ENCODE measurements around the gene COL4A2.
"Not testable (repeated sequence)": the region's sequence is repeated elsewhere in the genome, so short reads cannot be mapped to it uniquely, and the experiment has no call there.

COL4A2 gene

DNA sequence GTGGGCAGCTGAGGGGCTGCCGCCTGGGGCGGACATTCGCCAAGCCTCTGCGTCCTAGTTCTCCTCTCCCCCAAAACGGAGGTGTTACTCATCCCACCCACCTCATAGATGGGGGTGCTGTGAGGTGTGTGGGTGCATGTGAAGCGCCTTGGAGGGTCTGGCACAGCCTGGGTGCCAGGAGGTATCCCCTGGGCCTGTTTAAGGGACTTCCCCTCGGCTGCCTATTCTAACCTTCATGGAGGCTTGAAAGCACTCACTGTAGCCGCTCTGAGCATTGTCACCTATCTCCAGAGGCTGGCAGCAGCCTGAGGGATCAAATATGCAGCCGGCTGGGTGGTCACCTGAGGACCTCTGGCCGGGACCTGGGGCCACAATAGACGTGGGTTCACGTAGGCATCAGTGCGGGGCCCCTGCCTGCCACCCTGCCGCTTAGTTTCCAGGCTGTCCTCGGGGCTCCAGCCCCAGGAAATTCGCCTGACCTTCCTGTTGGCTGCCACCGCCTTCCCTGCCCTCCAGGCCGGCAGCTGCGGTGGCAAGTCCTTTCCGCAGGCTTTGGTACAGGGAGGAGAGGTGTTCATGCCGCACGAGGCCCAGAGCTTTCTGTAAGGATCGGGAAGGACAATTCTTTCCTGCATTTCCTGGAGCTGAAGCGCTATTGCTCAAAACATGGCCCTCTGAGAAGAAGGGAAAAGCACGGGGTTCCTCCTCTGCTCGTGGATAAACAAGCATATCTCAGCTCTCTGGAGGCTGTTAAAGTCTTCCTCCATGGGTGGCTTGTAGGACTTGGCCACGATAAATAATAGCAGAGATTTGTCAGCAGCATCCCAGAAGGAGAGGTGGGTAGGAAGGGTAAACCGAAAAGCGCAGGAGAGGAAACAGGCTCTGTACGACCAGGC lies 4.6 kb downstream of the COL4A2 start:
- H3K4me2 ChIP-seq, result no peak overlapping the region
- no peaks in the 10 kb centered on the region for H3K27me3 ChIP-seq (ENCODE audit: insufficient read depth, low read depth)
- no peak overlapping the region for H3K4me3 ChIP-seq (IDR thresholded peaks at IDR 0.05; ENCODE audit: insufficient read depth, low read depth, low read length)
- H2AFZ ChIP-seq (ENCODE audit: low read depth), result no peak overlapping the region
- TF ChIP-seq, protein P1, sequence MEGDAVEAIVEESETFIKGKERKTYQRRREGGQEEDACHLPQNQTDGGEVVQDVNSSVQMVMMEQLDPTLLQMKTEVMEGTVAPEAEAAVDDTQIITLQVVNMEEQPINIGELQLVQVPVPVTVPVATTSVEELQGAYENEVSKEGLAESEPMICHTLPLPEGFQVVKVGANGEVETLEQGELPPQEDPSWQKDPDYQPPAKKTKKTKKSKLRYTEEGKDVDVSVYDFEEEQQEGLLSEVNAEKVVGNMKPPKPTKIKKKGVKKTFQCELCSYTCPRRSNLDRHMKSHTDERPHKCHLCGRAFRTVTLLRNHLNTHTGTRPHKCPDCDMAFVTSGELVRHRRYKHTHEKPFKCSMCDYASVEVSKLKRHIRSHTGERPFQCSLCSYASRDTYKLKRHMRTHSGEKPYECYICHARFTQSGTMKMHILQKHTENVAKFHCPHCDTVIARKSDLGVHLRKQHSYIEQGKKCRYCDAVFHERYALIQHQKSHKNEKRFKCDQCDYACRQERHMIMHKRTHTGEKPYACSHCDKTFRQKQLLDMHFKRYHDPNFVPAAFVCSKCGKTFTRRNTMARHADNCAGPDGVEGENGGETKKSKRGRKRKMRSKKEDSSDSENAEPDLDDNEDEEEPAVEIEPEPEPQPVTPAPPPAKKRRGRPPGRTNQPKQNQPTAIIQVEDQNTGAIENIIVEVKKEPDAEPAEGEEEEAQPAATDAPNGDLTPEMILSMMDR (conservative IDR thresholded peaks at IDR 0.05; ENCODE audit: low read depth, low read length), result no peak
- no peaks in the 10 kb centered on the region for H3K79me2 ChIP-seq (ENCODE audit: insufficient read depth, low read depth)
- no peak overlapping the region for H3K9ac ChIP-seq
- H3K4me1 ChIP-seq (ENCODE audit: low read depth, poor library complexity, severe bottlenecking), result no peaks in the 10 kb centered on the region
- H3K27ac ChIP-seq, result no peak overlapping the region
- H3K36me3 ChIP-seq (ENCODE audit: insufficient read depth), result no peaks in the 10 kb centered on the region
- H4K20me1 ChIP-seq (ENCODE audit: insufficient read depth), result no peaks in the 10 kb centered on the region

DNA sequence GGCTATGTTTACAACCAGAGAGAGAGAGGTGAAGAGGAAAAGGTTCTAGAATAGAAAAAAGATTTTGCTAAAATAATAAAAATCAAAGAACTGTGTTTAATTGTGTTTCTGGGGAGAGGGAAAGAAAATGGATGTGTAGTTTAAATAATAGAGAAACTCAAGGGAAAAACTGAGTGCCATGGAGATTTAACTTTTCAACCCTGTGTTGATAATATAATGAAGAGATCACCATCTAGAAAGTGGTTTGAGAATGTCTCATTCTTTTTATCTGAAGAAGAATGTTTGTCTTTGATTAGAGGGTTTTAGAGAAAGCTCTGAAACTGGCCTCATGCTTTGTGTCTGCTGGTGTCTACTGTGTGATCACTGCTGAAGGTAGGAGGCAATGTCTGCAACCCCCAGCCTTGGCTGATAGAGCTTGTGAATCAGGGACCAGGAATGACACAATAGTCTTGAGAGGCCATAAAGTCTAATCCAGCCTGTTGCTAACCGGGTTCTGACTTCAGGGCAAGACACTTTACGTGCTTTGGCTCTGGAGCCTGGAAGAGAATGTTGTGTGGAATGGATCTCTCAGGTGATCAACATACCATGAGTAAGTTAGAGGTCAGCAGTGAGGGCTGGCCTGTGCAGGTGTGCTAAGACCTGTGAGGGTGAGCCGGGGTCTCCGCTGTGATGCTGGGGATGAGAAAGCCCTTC lies 5.4 kb downstream of the COL4A2 start:
- H3K27me3 ChIP-seq (ENCODE audit: insufficient read depth, low read depth), result no peaks in the 10 kb centered on the region
- H3K9ac ChIP-seq, result no peak overlapping the region
- no peak overlapping the region for H3K27ac ChIP-seq
- no peaks in the 10 kb centered on the region for H3K79me2 ChIP-seq (ENCODE audit: insufficient read depth, low read depth)
- H4K20me1 ChIP-seq (ENCODE audit: insufficient read depth), result no peaks in the 10 kb centered on the region
- TF ChIP-seq, protein P1 (conservative IDR thresholded peaks at IDR 0.05; ENCODE audit: low read depth, low read length), result no peak
- no peaks in the 10 kb centered on the region for H3K36me3 ChIP-seq (ENCODE audit: insufficient read depth)
- no peaks in the 10 kb centered on the region for H3K4me1 ChIP-seq (ENCODE audit: low read depth, poor library complexity, severe bottlenecking)
- H3K4me2 ChIP-seq, result no peak overlapping the region
- no peak overlapping the region for H3K4me3 ChIP-seq (IDR thresholded peaks at IDR 0.05; ENCODE audit: insufficient read depth, low read depth, low read length)
- no peak overlapping the region for H2AFZ ChIP-seq (ENCODE audit: low read depth)

DNA sequence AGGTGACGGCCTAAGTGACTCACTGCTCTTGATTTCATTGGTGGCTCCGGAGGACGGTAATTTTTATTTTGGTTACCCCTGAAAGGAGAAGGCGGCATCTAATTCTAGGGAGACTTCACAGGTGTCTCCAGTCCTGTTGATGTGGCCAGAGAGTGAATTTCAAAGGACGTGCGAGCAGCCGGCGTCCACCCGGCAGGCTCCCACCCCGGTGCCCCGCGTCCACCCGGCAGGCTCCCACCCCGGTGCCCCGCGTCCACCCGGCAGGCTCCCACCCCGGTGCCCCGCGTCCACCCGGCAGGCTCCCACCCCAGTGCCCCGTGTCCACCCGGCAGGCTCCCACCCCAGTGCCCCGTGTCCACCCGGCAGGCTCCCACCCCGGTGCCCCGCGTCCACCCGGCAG lies 6.2 kb downstream of the COL4A2 start:
- not testable (repeated sequence) for H3K27me3 ChIP-seq (ENCODE audit: insufficient read depth, low read depth); H3K9ac ChIP-seq; H3K36me3 ChIP-seq (ENCODE audit: insufficient read depth); H3K4me1 ChIP-seq (ENCODE audit: low read depth, poor library complexity, severe bottlenecking); H2AFZ ChIP-seq (ENCODE audit: low read depth); H3K4me2 ChIP-seq; H3K27ac ChIP-seq; H3K4me3 ChIP-seq (IDR thresholded peaks at IDR 0.05; ENCODE audit: insufficient read depth, low read depth, low read length); H4K20me1 ChIP-seq (ENCODE audit: insufficient read depth); H3K79me2 ChIP-seq (ENCODE audit: insufficient read depth, low read depth)

DNA sequence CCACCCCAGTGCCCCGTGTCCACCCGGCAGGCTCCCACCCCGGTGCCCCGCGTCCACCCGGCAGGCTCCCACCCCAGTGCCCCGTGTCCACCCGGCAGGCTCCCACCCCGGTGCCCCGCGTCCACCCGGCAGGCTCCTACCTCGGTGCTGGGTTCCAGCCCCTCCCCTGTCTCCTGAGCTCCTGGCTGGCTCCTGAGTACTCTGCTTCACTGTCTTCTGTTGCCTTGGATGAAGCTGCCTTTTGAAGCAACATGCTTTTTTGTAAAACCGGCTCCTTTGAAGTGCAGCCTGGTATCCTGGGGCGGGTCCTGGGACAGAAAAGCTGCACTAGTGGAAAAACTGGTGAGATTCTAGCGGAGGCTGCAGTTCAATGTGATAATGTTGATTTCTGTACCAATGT lies 6.6 kb downstream of the COL4A2 start:
- not testable (repeated sequence) for H3K4me3 ChIP-seq (IDR thresholded peaks at IDR 0.05; ENCODE audit: insufficient read depth, low read depth, low read length); H3K9ac ChIP-seq; H4K20me1 ChIP-seq (ENCODE audit: insufficient read depth); H3K27me3 ChIP-seq (ENCODE audit: insufficient read depth, low read depth); H2AFZ ChIP-seq (ENCODE audit: low read depth); H3K4me1 ChIP-seq (ENCODE audit: low read depth, poor library complexity, severe bottlenecking); H3K79me2 ChIP-seq (ENCODE audit: insufficient read depth, low read depth); H3K4me2 ChIP-seq; H3K36me3 ChIP-seq (ENCODE audit: insufficient read depth); H3K27ac ChIP-seq

DNA sequence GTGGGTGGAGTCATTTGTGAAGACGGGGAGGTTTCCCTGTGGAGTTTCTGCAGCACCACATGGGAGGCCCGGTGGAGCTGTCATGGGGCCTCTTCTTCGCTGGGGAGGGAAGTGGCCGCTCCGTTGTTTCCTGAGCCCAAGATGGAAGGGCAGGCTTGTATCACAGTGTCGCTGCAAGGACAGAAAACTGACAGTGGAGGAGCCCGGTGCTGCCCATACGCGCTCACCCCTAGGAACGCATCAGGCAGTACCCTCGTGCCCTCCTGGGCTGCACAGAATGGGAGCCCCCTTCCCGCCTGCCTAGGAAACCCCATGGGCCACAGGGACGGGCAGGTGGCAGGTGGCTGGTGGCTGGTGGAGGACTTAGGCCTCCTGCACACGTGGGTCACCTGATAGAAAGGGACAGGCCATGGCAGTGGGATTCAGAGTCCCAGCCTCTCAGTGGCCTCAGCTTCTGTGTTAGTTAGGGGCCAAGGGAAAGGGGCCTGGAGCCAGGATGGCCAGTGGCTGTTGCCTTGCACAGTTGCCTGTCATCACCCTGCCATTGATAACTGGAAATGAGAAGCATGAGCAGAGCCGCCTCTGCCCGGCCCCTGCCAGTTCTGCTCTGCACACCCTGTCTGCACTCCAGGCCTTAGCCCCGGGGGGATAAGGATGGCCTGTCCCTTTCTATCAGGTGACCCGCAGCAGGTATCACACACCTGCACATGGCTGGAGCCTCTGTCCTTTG lies 7.6 kb downstream of the COL4A2 start:
- no peak overlapping the region for H3K4me2 ChIP-seq
- no peaks in the 10 kb centered on the region for H3K4me1 ChIP-seq (ENCODE audit: low read depth, poor library complexity, severe bottlenecking)
- H4K20me1 ChIP-seq (ENCODE audit: insufficient read depth), result no peaks in the 10 kb centered on the region
- no peak overlapping the region for H3K9ac ChIP-seq
- no peak overlapping the region for H3K27ac ChIP-seq
- no peaks in the 10 kb centered on the region for H3K27me3 ChIP-seq (ENCODE audit: insufficient read depth, low read depth)
- TF ChIP-seq, protein P1 (conservative IDR thresholded peaks at IDR 0.05; ENCODE audit: low read depth, low read length), result no peak
- no peaks in the 10 kb centered on the region for H3K79me2 ChIP-seq (ENCODE audit: insufficient read depth, low read depth)
- H2AFZ ChIP-seq (ENCODE audit: low read depth), result no peak overlapping the region
- H3K36me3 ChIP-seq (ENCODE audit: insufficient read depth), result no peaks in the 10 kb centered on the region
- no peak overlapping the region for H3K4me3 ChIP-seq (IDR thresholded peaks at IDR 0.05; ENCODE audit: insufficient read depth, low read depth, low read length)
